Epithelial cell of proximal tubule (primary cell): ENCODE measurements around the gene DISC1. TPM values are rescaled to one million over a fixed set of nuclear protein-coding genes. Genes with fewer than 3 reads are reported as not detected.

Experiments
- DNase-seq: peaks from one replicate; pipeline ENCODE4 v3.0.0-alpha.2; 2011; ENCODE audit warnings: low read depth
- H3K4me3 ChIP-seq: 2 replicates; pipeline ENCODE4 v1.5.1; 2011; ENCODE audit warnings: low read depth, mild to moderate bottlenecking, low read length
- total RNA-seq: library from RNA; depleted of rRNA; stranded (reverse); fragments of >200 nt; gene quantifications from 2 replicates; pipeline ENCODE4 v1.2.3, GENCODE V29; 2015
- TF ChIP-seq, protein P1 (sequence below): conservative IDR thresholded peaks from 2 replicates; pipeline ENCODE4 v1.5.1; 2012; ENCODE audit warnings: low read depth, mild to moderate bottlenecking, low read length

DISC1 gene
- total RNA-seq, 1 donor from 2014 or later = 3.1 TPM

DNA sequence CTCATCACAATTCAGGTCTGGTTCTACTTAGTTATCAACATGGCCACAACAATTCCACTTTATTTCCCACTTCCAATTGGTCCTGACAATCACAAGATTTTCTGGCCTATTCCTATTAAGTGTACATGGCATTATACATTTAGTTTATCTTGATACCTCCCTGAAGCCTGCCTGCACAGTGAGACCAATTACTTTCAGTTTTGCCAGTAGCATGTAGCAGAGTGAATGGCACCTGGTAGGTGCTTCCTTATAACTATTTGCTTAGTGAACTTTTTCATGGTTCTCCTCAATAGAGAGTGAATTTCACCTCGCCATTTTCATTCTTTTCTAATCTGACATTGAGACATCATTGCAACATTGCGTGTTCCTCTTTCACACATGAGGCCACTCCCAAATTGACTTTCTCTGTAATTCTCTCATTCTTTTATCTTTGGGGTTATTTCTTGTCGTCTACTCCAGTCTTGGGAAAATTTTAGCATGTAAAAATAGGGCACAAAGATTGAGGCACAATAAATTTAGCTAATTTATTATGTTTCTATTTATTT lies 124.3 kb downstream of the DISC1 start:
- no peak for DNase-seq
- no peak overlapping the region for H3K4me3 ChIP-seq
- TF ChIP-seq, protein P1, sequence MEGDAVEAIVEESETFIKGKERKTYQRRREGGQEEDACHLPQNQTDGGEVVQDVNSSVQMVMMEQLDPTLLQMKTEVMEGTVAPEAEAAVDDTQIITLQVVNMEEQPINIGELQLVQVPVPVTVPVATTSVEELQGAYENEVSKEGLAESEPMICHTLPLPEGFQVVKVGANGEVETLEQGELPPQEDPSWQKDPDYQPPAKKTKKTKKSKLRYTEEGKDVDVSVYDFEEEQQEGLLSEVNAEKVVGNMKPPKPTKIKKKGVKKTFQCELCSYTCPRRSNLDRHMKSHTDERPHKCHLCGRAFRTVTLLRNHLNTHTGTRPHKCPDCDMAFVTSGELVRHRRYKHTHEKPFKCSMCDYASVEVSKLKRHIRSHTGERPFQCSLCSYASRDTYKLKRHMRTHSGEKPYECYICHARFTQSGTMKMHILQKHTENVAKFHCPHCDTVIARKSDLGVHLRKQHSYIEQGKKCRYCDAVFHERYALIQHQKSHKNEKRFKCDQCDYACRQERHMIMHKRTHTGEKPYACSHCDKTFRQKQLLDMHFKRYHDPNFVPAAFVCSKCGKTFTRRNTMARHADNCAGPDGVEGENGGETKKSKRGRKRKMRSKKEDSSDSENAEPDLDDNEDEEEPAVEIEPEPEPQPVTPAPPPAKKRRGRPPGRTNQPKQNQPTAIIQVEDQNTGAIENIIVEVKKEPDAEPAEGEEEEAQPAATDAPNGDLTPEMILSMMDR = no peak

DNA sequence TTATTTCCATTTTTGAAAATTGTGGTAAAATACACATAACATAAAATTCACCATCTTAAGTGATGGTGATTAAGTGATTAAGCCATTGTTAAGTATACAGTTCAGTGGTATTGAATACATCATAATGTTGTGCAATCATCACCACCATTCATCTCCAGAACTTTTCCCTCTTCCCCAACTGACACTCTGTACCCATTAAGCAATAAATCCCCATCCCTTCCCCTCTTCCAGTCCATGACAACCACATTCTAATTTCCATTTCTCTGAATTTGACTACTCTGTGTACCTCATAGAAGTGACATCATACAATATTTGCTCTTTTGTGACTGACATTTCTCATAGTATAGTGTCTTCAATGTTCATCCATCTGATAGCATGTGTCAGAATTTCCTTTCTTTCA lies 124.8 kb downstream of the DISC1 start:
- TF ChIP-seq, protein P1 = no peak
- DNase-seq = no peak

DNA sequence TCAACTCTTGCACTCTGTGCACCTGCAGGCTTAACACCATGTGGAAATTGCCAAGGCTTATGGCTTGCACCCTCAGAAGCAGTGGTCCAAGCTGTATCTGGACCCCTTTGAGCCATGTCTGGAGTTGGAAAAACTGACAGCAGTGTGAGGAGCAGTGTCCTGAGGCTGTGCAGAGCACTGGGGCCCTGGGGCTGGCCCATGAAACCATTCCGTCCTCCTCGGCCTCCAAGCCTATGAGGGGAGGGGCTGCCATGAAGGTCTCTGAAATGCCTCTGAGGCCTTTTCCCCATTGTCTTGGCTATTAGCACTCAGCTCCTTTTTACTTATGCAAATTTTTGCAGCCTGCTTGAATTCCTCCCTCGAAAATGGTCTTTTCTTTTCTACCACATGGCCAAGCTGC lies 126.7 kb downstream of the DISC1 start:
- TF ChIP-seq, protein P1 = no peak
- DNase-seq = no peak
- no peak overlapping the region for H3K4me3 ChIP-seq

More for the DNA sequence above, 124.8 kb downstream of the DISC1 start:
- no peak overlapping the region for H3K4me3 ChIP-seq

DNA sequence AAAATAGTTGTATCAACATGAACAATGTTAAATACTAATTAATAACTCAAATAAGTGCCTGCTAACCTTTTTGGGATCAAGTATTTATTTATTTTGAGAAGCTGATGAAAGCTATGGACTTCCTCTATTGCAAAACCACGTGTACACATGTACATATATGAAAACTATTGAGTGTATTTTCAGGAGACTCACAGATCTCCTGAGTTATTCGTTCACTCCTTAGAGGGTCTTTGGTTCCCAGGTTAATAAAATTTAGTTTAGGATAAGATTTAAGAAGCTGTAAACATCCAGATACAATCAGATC lies 130.5 kb downstream of the DISC1 start:
- no peak for DNase-seq
- TF ChIP-seq, protein P1 = no peak
- no peak overlapping the region for H3K4me3 ChIP-seq

DNA sequence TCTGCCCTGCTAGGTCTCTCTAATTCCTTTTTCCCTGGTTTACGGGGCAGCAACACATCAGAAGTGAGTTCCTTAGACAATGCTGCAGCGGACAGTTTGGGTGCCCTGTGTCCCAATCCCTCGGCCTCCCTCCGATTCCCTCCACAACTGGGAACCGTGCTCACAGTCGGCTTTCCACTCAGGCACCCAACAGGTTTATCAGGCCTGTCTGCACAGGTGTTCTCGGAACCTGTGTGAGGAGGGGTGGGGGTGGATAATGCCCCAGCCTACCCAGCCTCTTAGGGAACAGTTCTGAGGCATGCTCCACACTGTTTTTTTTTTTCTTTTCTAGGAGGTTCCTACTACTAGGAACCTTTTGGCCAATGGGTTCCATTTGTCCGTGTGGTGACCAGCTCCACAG lies 131.2 kb downstream of the DISC1 start:
- no peak overlapping the region for H3K4me3 ChIP-seq
- TF ChIP-seq, protein P1 = no peak
- DNase-seq = no peak

DNA sequence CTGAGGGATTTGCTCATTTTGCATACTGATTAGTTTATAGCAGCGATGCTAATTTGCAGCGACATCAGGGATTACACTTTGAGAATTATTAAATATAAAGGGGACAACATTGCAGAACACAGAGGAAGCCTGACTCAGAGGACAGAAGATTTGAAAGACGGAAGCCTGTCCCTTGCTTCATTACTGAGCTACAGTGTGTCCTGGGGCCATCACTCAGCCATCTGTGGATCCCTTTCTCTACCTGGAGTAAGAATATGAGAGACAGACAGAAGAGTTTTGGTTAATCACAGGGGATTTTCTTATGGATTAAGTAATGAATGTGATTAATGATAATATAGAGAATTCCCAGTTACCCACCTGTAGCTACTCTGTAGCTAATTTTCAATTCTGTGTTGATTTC lies 134.7 kb downstream of the DISC1 start:
- DNase-seq = no peak
- no peak overlapping the region for H3K4me3 ChIP-seq
- TF ChIP-seq, protein P1 = no peak

DNA sequence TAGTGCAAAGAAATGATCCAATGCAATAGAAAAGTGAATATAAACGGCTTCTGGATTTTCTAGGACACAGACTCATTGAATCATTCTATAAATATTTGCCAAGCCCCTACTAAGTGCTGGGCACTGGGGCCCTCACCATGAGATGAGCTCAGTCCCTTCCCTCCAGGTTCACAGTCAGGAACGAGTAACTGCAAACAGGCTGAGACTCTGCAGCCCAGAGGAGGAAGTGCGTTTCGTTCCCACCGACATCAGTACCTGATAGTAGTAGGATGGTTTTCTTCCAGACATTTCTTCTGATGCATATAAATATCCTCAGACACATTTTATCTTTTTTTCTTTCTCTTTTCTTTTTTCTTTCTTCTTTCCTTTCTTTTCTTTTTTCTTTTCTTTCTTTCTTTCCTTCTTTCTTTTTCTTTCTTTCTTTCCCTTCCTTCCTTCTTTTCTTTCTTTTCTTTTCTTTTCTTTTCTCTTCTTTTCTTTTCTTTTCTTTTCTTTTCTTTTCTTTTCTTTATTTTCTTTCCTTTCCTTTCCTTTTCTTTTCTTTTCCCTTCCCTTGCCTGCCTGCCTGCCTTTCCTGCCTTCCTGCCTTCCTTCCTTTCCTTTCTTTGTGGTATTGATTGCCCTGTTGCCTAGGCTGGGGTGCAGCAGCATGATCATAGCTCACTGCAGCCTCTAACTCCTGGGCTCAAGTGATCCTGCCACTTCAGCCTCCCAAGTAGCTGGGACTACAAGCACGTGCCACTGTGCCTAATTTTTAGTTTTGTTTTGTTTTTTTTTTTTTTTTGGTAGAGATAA lies 135.4 kb downstream of the DISC1 start:
- TF ChIP-seq, protein P1 = no peak
- no peak for DNase-seq

More for the DNA sequence above, 135.4 kb downstream of the DISC1 start:
- no peak overlapping the region for H3K4me3 ChIP-seq
